Stimulated activated CD8-positive, alpha-beta memory T cell treated with anti-CD3 and anti-CD28 coated beads, Interleukin-2, amount 100 ng/mL, for 1 hour (primary cell): ENCODE results near the gene CNTNAP2.

ENCODE experiments used
- DNase-seq, 2 donors: peaks; one replicate each; pipeline ENCODE4 v3.0.0-alpha.2; 2020; ENCODE audit warnings: low read depth in 2 of 2

The CNTNAP2 gene

GRCh38 chr7:147916573-147916972 lies 1800.0 kb downstream of the CNTNAP2 start:
- no peak for DNase-seq

DNA sequence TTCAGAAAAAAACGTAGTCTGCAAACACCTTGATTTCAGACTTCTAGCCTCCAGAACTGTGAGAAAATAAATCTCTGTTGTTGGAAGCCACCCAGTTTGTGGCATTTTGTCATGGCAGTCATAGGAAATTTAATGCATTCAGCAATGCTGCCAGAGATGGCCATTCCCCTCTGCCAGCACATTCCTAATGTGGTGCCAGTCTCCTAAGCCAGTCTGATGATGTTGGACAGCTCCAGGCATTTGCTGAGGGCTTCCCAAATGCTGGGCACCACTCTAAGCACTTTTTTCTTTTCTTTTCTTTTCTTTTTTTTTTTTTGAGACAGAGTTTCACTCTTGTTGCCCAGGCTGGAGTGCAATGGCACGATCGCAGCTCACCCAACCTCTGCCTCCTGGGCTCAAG lies 1807.2 kb downstream of the CNTNAP2 start:
- DNase-seq: no peak

DNA sequence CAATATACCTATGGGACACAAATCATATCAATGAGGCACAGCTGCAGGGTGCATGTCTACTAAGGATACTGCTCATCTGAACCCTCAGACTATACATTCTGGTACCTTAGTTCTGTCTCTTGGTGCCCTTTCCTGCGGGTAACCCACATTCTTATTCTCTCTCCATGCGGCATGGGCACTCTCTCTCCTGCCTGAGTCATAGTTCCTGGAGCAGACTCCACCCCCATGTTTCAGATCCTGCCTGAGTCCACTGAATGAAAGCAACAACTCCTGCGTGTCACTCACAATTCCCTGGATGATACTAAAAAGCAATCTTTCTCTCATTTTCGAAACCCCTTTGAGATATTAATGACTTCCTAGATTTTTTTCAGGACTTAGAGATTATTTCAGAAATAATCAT lies 1820.8 kb downstream of the CNTNAP2 start:
- no peak for DNase-seq

- no peak for DNase-seq
Measured at GRCh38 chr7:147941381-147941780, 1824.8 kb downstream of the CNTNAP2 start.

- DNase-seq: no peak
Measured at GRCh38 chr7:147944321-147944720, 1827.7 kb downstream of the CNTNAP2 start.

DNA sequence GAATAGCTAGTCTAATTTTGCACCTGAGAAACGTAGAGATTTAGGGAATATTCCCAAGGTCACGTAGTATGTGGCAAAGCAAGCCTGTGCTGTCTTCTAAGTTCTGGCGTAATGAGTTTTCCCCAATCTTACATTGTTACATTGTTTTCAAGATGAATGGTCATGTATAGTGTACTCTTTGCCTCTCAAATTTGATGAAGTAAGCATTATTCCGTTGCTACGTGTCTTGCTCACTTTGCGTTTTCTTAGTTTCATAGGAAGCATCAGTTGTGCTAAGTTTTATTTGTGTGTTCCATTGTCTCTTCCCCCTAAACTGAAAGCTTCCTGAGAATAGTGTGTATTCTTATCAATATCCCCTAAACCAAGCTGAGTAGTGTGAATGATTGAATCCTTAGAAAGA lies 1836.3 kb downstream of the CNTNAP2 start:
- no peak for DNase-seq

DNA sequence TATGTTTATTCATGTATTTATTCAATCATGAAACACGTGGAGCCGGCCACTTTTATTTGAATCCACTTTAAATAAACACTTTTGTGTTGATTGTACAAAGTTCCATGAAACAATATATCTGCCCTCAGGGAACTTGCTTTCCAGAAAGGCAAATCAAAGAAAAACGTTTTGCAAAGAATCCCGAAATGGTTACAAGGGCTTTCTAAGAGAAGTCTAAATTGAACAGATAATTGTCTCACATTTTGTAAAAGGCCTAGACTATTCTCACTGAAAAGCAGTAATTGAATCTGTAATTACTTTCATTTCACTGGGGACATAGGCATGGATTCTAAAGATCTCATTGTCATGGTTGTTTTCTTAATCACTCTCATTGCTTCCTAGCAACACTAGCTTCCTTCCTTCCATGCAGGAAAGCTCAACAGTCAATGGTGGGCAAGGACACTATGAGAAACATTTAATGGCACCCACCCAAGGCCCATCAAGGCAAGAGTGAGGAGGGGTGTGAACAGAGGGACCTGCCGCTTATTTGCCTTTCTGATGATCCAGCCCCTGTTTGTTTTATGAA lies 1851.5 kb downstream of the CNTNAP2 start:
- DNase-seq: no peak

DNA sequence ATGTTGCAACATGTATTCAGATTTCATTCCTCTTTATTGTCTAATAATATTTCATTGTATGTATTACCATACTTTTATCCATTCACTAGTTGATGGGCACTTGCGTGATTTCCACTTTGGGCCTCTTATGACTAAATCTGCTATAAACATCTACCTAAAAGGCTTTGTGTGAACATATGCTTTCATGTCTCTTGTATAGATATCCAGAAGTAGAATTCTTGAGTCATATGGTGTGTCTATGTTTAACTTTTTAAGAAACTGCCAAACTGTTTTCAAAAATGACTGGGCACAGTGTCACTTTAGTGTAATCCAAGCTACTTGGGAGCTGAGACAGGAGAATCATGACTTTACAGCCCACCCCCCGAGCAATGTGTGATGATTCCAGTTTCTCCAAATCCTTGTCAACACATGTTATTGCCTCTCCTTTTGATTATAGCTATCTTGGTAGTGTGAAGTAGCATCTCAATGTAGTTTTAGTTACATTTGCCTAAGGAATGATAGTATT lies 1855.1 kb downstream of the CNTNAP2 start:
- no peak for DNase-seq

GRCh38 chr7:147978201-147978600 lies 1861.6 kb downstream of the CNTNAP2 start:
- no peak for DNase-seq

GRCh38 chr7:147978651-147979050 lies 1862.0 kb downstream of the CNTNAP2 start:
- DNase-seq: no peak

DNA sequence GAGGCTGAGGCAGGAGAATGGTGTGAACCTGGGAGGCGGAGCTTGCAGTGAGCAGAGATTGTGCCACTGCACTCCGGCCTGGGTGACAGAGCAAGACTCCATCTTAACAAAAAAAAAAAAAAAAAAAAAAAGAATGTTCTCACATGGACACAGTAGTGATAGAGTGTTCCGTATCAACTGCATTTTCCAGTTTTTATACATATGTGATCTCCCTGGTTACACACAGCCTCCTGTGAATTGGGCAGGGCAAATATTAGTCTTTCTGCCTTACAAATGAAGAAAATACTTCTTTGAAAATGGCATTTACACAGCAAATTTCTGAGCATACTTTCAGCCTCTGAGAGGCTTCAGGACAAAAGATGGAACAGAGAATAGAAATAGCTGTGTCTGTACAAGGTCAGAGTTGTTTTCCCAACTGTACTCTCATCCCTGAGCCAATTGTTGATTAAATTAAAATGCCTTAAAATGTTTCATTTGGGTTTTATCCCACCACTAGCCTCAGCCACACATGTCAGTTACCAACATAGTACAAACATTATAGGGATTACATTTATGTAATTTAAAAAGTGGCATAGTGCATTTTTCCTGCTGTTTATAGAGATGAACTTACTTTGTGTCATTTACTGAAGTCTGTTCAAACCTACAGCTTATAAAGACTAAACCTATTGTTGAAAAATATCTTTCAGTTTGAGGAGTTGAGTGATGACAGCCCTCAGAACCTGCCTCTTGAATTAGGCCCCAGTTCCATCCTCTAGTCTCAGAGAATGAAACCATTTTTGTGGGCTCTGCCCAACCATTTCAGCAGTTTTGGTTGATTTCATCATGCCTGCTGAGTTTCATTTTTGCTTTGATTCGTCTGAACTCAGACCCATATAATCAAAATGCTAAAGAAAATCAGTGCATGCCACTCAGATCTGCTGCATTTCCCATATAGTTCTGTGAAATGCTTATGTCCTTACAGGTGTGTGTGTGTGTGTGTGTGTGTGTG lies 1864.5 kb downstream of the CNTNAP2 start:
- DNase-seq: no peak

DNA sequence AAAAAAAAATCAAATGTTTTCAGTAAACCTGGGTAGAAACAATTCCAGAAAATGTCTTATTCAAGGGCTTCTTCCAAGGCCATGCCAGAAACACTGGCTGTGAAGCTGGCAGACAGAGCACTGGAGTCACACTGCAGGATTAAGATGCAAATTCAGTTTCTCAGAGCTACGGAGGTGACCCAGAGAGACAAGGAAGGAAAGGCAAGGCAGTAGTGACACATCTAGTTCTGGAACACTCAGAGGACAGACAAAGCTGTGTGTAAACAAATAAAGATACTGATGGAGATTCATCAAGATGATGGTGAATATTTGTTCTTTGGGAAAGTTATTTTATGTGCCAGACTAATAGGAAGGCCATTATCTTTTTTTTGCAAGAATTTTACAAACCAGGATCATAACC lies 1865.7 kb downstream of the CNTNAP2 start:
- DNase-seq: no peak

- DNase-seq: no peak
Measured at GRCh38 chr7:147984265-147984664, 1867.7 kb downstream of the CNTNAP2 start.

DNA sequence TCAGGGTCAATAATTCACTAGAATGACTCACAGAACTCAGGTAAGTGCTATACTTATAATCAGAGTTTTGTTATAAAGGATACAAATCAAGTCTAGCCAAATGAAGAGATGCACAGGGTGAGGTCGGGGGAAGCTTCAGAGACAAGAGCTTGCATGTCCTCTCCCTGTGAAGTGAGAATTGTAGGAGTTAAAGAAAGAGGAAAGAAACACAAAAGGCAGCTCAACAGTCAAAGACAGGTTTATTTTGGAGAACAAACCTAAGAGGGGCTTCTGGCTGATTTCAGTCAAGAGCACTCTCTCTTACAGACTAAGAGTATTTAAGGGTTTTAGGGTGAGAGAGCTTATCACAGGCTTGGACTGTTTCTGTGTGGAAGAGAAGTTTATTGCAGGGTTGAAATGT lies 1873.5 kb downstream of the CNTNAP2 start:
- DNase-seq: no peak

- DNase-seq: no peak
Measured at GRCh38 chr7:147990942-147991341, 1874.3 kb downstream of the CNTNAP2 start.

DNA sequence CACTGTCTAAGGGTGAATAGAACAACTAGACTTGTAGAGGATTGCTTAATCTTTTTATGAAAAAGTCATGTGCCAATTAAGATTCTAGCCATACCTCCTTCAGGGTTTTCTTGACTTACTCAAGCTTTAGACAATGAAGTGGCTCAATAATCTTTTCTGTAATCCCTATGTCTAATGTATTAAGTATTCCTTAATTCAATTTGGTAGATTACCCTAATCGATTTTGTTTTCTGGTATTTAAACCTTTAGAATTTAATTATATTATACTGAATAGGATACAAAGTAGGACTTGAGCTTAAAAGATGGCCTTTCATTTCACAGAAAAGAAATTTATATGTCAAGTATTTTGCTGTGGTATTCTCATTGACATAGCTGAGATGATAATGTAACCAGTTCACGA lies 1876.1 kb downstream of the CNTNAP2 start:
- no peak for DNase-seq

- no peak for DNase-seq
Measured at GRCh38 chr7:147997636-147998035, 1881.0 kb downstream of the CNTNAP2 start.

DNA sequence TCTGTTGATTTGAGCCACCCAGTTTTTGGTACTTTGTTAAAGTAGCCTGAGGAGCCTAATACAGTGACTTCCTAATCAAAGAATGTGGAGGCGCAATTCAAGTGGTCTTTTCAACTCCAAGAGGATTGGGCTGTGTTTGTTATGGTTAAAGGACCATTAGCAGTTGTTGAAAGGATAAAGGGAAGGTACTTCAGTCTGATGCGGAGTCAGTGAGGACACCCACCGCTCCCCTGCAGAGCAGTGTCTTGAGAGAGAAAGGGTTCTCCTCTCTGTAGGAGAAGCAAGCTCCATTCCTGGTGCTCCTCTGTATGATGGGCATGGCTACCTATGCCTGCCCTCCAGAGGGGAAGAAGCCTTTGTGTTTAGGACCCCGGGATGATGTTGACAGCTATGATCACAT lies 1883.4 kb downstream of the CNTNAP2 start:
- no peak for DNase-seq

GRCh38 chr7:148011753-148012152 lies 1895.2 kb downstream of the CNTNAP2 start:
- DNase-seq: no peak

GRCh38 chr7:148014001-148014400 lies 1897.4 kb downstream of the CNTNAP2 start:
- no peak for DNase-seq

GRCh38 chr7:148014541-148014940 lies 1897.9 kb downstream of the CNTNAP2 start:
- DNase-seq: no peak

DNA sequence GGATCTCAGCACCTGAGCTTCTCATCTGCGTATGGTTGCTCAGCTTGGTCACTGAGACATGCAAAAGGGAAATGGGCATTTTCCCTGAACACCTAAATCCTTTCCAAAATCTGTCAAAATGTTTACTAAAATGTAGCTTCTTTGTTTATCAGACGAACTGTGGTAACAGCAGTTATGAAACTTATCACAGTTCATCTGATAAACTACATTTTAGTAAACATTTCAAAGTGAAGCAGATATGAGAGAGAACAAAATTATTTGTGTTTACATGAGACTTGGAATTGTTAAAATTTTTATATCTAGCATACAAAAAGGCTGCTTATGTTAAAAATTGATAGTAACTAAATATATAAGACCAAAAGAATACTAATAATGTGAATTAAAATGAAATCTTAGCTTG lies 1900.5 kb downstream of the CNTNAP2 start:
- no peak for DNase-seq

- DNase-seq: no peak
Measured at GRCh38 chr7:148020679-148021078, 1904.1 kb downstream of the CNTNAP2 start.
